SK-N-SH treated with all-trans-retinoic acid at 6 μM for 48 hours (cell line): ENCODE data around the gene PDCD1.

Experiments
- PPARA ChIP-seq: fragments of 250-450 bp; sonication (Bioruptor Pico); IDR thresholded peaks from 2 replicates; pipeline ENCODE4 v1.5.0; 2020; ENCODE audit warnings: mild to moderate bottlenecking, borderline replicate concordance
- TSHZ2 ChIP-seq: fragments of 250-450 bp; sonication (Bioruptor Pico); IDR thresholded peaks from 2 replicates; pipeline ENCODE4 v1.5.0; 2020; ENCODE audit warnings: mild to moderate bottlenecking, moderate library complexity
- ZC3H10 ChIP-seq: fragments of 250-450 bp; sonication (Bioruptor Pico); IDR thresholded peaks from 2 replicates; pipeline ENCODE4 v1.5.1; 2021; ENCODE audit warnings: mild to moderate bottlenecking, moderate library complexity
- ZFP3 ChIP-seq: fragments of 250-450 bp; sonication (Bioruptor Pico); IDR thresholded peaks from 2 replicates; pipeline ENCODE4 v1.5.0; 2020; ENCODE audit warnings: mild to moderate bottlenecking, moderate library complexity
- ZFP30 ChIP-seq: fragments of 450-650 bp; formaldehyde crosslinking; IDR thresholded peaks from 2 replicates; pipeline ENCODE4 v1.5.0; 2022; ENCODE audit warnings: mild to moderate bottlenecking, moderate library complexity

- no peak for TF ChIP-seq ZFP30 (CRISPR knock-in tag)
- no peak for TF ChIP-seq ZC3H10 (CRISPR knock-in tag)
- no peak for TF ChIP-seq PPARA (CRISPR knock-in tag)
- no peak for TF ChIP-seq ZFP3 (CRISPR knock-in tag)
- TF ChIP-seq TSHZ2 (CRISPR knock-in tag): no peak
These were observed 26.7 kb upstream of the PDCD1 start for GRCh38 chr2:241885291-241885945.
